ENCODE data around the gene C4BPA.

Gene C4BPA

GRCh38 chr1:207103892-207104373 lies at the start of gene C4BPA:
TSS of gene C4BPA (plus strand) at chr1:207104233. CDS start at chr1:207113026, 8,793 bp downstream.
- no peak for DNase-seq

GRCh38 chr1:207054491-207054890 lies 49.5 kb upstream of the C4BPA start:
- DNase-seq = no peak

- DNase-seq = no peak
Measured at GRCh38 chr1:207055386-207056001, 48.5 kb upstream of the C4BPA start.

- no peak for DNase-seq
Measured at GRCh38 chr1:207056673-207057072, 47.4 kb upstream of the C4BPA start.

GRCh38 chr1:207058252-207058651 lies 45.8 kb upstream of the C4BPA start:
- no peak for DNase-seq

- DNase-seq = no peak
Measured at GRCh38 chr1:207058878-207059867, 44.9 kb upstream of the C4BPA start.

GRCh38 chr1:207059881-207060280 lies 44.2 kb upstream of the C4BPA start:
- no peak for DNase-seq

- DNase-seq = no peak
Measured at GRCh38 chr1:207060596-207060995, 43.4 kb upstream of the C4BPA start.

GRCh38 chr1:207062058-207062457 lies 42.0 kb upstream of the C4BPA start:
- DNase-seq = no peak

- DNase-seq = no peak
Measured at GRCh38 chr1:207063014-207063413, 41.0 kb upstream of the C4BPA start.

- no peak for DNase-seq
Measured at GRCh38 chr1:207064561-207064960, 39.5 kb upstream of the C4BPA start.

- no peak for DNase-seq
Measured at GRCh38 chr1:207067185-207067584, 36.8 kb upstream of the C4BPA start.

- DNase-seq = no peak
Measured at GRCh38 chr1:207067665-207068064, 36.4 kb upstream of the C4BPA start.

- no peak for DNase-seq
Measured at GRCh38 chr1:207069061-207069460, 35.0 kb upstream of the C4BPA start.

- no peak for DNase-seq
Measured at GRCh38 chr1:207069858-207070506, 34.1 kb upstream of the C4BPA start.

GRCh38 chr1:207070811-207071210 lies 33.2 kb upstream of the C4BPA start:
- DNase-seq = no peak

GRCh38 chr1:207071426-207071825 lies 32.6 kb upstream of the C4BPA start:
- no peak for DNase-seq

- DNase-seq = no peak
Measured at GRCh38 chr1:207072233-207072632, 31.8 kb upstream of the C4BPA start.

- no peak for DNase-seq
Measured at GRCh38 chr1:207073906-207074820, 29.9 kb upstream of the C4BPA start.

GRCh38 chr1:207076181-207076955 lies 27.7 kb upstream of the C4BPA start:
- no peak for DNase-seq

GRCh38 chr1:207077012-207077411 lies 27.0 kb upstream of the C4BPA start:
- DNase-seq = no peak
